Karpas-422 (cell line): ENCODE results near the gene AKR1C1. TPM values are rescaled to one million over a fixed set of nuclear protein-coding genes. Genes with fewer than 3 reads are reported as not detected.
"Not testable (repeated sequence)": the region's sequence is repeated elsewhere in the genome, so short reads cannot be mapped to it uniquely, and the experiment has no call there.

Experiments used
- DNase-seq: peaks from one replicate; pipeline ENCODE4 v3.0.0-alpha.2; 2015
- H2AFZ ChIP-seq: fragments of 200-600 bp; sonication (generic); 2 replicates; pipeline ENCODE4 v1.6.1; 2014; ENCODE audit warnings: antibody characterized with exemption, low read length, mixed read lengths
- H3K27ac ChIP-seq: fragments of 200-600 bp; sonication (generic); 2 replicates; pipeline ENCODE4 v1.5.1; 2014; ENCODE audit warnings: mild to moderate bottlenecking, low read length, moderate library complexity
- H3K27me3 ChIP-seq: fragments of 200-600 bp; sonication (generic); 2 replicates; pipeline ENCODE4 v1.6.1; 2014; ENCODE audit warnings: low read length, mixed read lengths
- H3K36me3 ChIP-seq: fragments of 200-600 bp; sonication (generic); 2 replicates; pipeline ENCODE4 v1.6.1; 2014; ENCODE audit warnings: low read length, mixed read lengths; ENCODE audit not compliant: insufficient read depth
- H3K4me1 ChIP-seq: fragments of 200-600 bp; sonication (generic); 2 replicates; pipeline ENCODE4 v1.6.1; 2014; ENCODE audit warnings: mild to moderate bottlenecking, low read length, mixed read lengths
- H3K4me2 ChIP-seq: fragments of 200-600 bp; sonication (generic); 2 replicates; pipeline ENCODE4 v1.6.1; 2014; ENCODE audit warnings: low read length, low read depth, mild to moderate bottlenecking; ENCODE audit not compliant: poor library complexity, severe bottlenecking
- H3K4me3 ChIP-seq: fragments of 200-600 bp; sonication (generic); 2 replicates; pipeline ENCODE4 v1.5.1; 2014; ENCODE audit warnings: mild to moderate bottlenecking, antibody characterized with exemption, low read length, mixed read lengths
- H3K79me2 ChIP-seq: fragments of 200-600 bp; sonication (generic); 2 replicates; pipeline ENCODE4 v1.6.1; 2014; ENCODE audit warnings: mild to moderate bottlenecking, low read length, mixed read lengths
- H3K9ac ChIP-seq: fragments of 200-600 bp; sonication (generic); 2 replicates; pipeline ENCODE4 v1.6.0; 2014; ENCODE audit warnings: low read length
- H3K9me2 ChIP-seq: fragments of 200-600 bp; sonication (generic), shearing (Covaris generic); replicated peaks from 2 replicates; pipeline ENCODE4 v1.6.0; 2014; ENCODE audit warnings: mild to moderate bottlenecking, low read length, moderate library complexity; ENCODE audit not compliant: insufficient read depth
- H3K9me3 ChIP-seq: fragments of 300-700, 200-600 bp; sonication (generic); 2 replicates; pipeline ENCODE4 v1.6.1; 2014; ENCODE audit warnings: low read length, mixed read lengths
- H4K20me1 ChIP-seq: fragments of 200-600 bp; sonication (generic); 2 replicates; pipeline ENCODE4 v1.6.1; 2014; ENCODE audit warnings: mild to moderate bottlenecking, antibody characterized with exemption, low read length, low read depth; ENCODE audit not compliant: insufficient read depth
- small RNA-seq: library from RNA; depleted of rRNA; stranded (forward); fragments of <200 nt; gene quantifications from one replicate; pipeline ENCODE3, GENCODE V24; 2014
- total RNA-seq: library from RNA; depleted of rRNA; stranded (reverse); fragments of >200 nt; shearing (Covaris generic); gene quantifications from 2 replicates; pipeline ENCODE4 v1.2.3, GENCODE V29; 2014; ENCODE audit warnings: low replicate concordance; rRNA removed

The AKR1C1 gene
- total RNA-seq, 1 experiment from 2014 or later = not detected

DNA sequence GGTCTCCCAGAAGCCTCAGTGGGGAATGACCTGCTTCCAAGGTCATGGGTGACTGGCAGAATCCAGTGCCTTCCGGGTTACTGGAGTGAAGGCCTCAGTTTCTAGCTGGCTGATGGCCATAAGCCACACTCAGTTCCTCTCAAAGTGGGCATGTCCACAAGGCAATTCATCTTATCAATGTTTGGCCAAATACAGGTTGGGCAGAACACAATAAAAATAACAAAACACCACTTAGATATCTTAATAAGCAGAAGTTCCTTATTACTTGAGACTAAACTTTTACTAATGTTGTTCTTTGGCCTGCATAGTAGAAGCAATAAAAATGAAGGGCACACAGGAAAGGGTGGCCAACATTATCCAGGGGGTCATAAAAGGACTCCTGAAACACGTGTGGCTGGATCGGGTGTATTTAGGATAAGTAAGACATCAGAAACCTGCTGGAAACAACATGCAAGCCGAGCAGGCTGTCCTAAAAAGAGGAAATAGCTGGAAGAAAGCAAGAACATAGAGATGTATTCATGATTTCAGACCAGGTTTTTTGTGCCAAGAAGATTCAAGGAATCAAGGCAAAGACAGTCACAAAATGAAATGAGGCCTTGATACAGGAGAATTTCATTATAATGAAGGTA is 60.1 kb downstream of the AKR1C1 start:
- H3K27me3 ChIP-seq = no peaks in the 10 kb centered on the region
- no peaks in the 10 kb centered on the region for H3K9me2 ChIP-seq
- H2AFZ ChIP-seq = no peak overlapping the region
- H3K9me3 ChIP-seq = no peaks in the 10 kb centered on the region
- no peak for DNase-seq
- no peak overlapping the region for H3K4me3 ChIP-seq
- no peak overlapping the region for H3K9ac ChIP-seq
- H3K36me3 ChIP-seq = no peaks in the 10 kb centered on the region
- H4K20me1 ChIP-seq = no peaks in the 10 kb centered on the region
- no peak overlapping the region for H3K4me2 ChIP-seq
- H3K79me2 ChIP-seq = no peaks in the 10 kb centered on the region
- no peak overlapping the region for H3K27ac ChIP-seq
- no peaks in the 10 kb centered on the region for H3K4me1 ChIP-seq

- H3K27me3 ChIP-seq, H3K27ac ChIP-seq, H3K9ac ChIP-seq, H3K4me1 ChIP-seq, DNase-seq, H3K79me2 ChIP-seq, H3K9me2 ChIP-seq, H3K4me2 ChIP-seq, H2AFZ ChIP-seq, H3K4me3 ChIP-seq, H4K20me1 ChIP-seq, H3K9me3 ChIP-seq, H3K36me3 ChIP-seq: not testable (repeated sequence)
These were observed 62.3 kb downstream of the AKR1C1 start for GRCh38 chr10:5025461-5025881.

DNA sequence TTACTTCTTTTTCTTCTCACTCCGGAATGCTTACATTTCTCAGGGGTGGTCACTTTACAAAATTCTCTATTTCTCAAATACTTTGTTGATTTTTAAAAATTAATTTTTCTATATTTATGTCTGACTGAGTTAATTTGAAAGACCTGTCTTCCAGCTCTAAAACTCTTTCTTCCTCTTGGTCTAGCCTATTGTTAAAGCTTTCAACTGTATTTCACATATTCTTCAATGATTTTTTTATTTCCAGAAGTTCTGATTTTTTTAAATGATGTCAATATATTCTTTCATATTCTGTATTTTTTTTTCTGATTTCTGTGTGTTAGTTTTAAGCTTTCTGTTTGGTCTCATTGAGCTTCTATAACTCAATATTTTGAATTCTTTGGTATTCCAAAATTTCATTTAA is 67.8 kb downstream of the AKR1C1 start:
- Histone ChIP-seq H3K4me2 (no peak overlapping the region), H4K20me1 (no peaks in the 10 kb centered on the region), H3K9ac (no peak overlapping the region), H3K4me1 (no peaks in the 10 kb centered on the region), H3K27me3 (no peaks in the 10 kb centered on the region; the same call in 1 of the 2 replicates), H3K36me3 (no peaks in the 10 kb centered on the region), H3K9me2 (no peaks in the 10 kb centered on the region), H3K4me3 (no peak overlapping the region), H2AFZ (no peak overlapping the region), H3K27ac (no peak overlapping the region), H3K79me2 (no peaks in the 10 kb centered on the region), H3K9me3 (peaks cover 14% of the 10 kb centered on the region)
- DNase-seq = no peak

DNA sequence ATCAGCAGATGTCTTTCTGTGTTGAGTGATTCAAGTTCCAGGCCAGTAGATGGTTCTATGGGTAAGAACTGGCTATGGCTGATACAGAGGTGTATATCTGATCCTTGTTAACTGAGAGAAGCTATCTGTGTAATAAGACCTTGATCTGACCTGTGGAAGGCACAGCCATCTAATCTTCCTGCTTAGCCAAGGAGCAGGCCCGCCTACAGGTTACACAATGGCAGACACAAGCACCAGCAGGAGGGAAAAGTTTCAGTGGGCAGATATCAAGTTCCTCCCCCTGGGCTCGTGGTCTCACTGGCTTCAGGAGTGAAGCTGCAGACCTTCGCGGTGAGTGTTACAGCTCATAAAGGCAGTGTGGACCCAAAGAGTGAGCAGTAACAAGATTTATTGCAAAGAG is 68.4 kb downstream of the AKR1C1 start:
- H3K27me3 ChIP-seq, H3K4me3 ChIP-seq, H3K27ac ChIP-seq, H3K79me2 ChIP-seq, H2AFZ ChIP-seq, H3K9me2 ChIP-seq, H3K4me1 ChIP-seq, H3K9ac ChIP-seq, H4K20me1 ChIP-seq, DNase-seq, H3K4me2 ChIP-seq, H3K36me3 ChIP-seq: not testable (repeated sequence)
- H3K9me3 ChIP-seq = peaks cover 14% of the 10 kb centered on the region

DNA sequence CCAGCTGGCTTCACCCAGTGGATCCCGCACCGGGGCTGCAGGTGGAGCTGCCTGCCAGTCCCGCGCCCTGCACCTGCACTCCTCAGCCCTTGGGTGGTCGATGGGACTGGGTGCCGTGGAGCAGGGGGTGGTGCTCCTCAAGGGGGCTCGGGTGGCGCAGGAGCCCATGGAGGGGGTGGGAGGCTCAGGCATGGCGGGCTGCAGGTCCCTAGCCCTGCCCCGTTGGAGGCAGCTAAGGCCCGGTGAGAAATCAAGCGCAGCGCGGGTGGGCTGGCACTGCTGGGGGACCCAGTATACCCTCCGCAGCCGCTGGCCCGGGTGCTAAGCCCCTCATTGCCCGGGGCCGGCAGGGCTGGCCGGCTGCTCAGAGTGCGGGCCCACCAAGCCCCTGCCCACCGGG is 69.2 kb downstream of the AKR1C1 start:
- not testable (repeated sequence) for H3K79me2 ChIP-seq, H3K36me3 ChIP-seq, H4K20me1 ChIP-seq, H3K4me2 ChIP-seq, DNase-seq, H3K9me2 ChIP-seq, H3K27ac ChIP-seq, H3K4me3 ChIP-seq, H3K4me1 ChIP-seq, H3K9ac ChIP-seq, H3K27me3 ChIP-seq, H2AFZ ChIP-seq
- H3K9me3 ChIP-seq = peaks cover 14% of the 10 kb centered on the region

Small RNAs within 50 kb of the gene (small RNA-seq; reads per million reads assigned to genes)
- gene RF00096 = 0.36 reads per million

Other genes starting within 250 kb of the AKR1C1 start
- gene AKR1E2, start 137.2 kb upstream of the AKR1C1 start, total RNA-seq = not detected in 2 replicates
- gene AKR1C2, start 40.4 kb downstream of the AKR1C1 start, total RNA-seq = not detected in 2 replicates
- not detected in 2 replicates for gene AKR1C3, start 131.0 kb downstream of the AKR1C1 start, total RNA-seq
- gene AKR1C8, start 221.7 kb downstream of the AKR1C1 start, total RNA-seq = not detected in 2 replicates
- gene AKR1C4, start 233.4 kb downstream of the AKR1C1 start, total RNA-seq = not detected in 2 replicates